KMS-11 (cell line): ENCODE data around the gene ANTXRL.
"Not testable (repeated sequence)": the region's sequence is repeated elsewhere in the genome, so short reads cannot be mapped to it uniquely, and the experiment has no call there.

ENCODE experiments used
- H2AFZ ChIP-seq: fragments of 200-600 bp; sonication (generic); 2 replicates; pipeline ENCODE4 v1.6.1; 2016; ENCODE audit warnings: antibody characterized with exemption, mixed run types, low read depth
- H3K27ac ChIP-seq: fragments of 200-600 bp; sonication (generic); 2 replicates; pipeline ENCODE4 v1.6.1; 2016; ENCODE audit warnings: mild to moderate bottlenecking, mixed run types
- H3K27me3 ChIP-seq: fragments of 200-600 bp; sonication (generic); 2 replicates; pipeline ENCODE4 v1.6.1; 2017; ENCODE audit warnings: mild to moderate bottlenecking, low read depth, mixed run types, moderate library complexity; ENCODE audit not compliant: insufficient read depth
- H3K36me3 ChIP-seq: fragments of 200-600 bp; sonication (generic); 2 replicates; pipeline ENCODE4 v1.6.1; 2017; ENCODE audit warnings: mild to moderate bottlenecking, mixed run types; ENCODE audit not compliant: insufficient read depth
- H3K4me1 ChIP-seq: fragments of 200-600 bp; sonication (generic); 2 replicates; pipeline ENCODE4 v1.6.1; 2016; ENCODE audit warnings: mild to moderate bottlenecking, low read depth, mixed run types; ENCODE audit not compliant: poor library complexity, severe bottlenecking
- H3K4me2 ChIP-seq: fragments of 200-600 bp; sonication (generic); 2 replicates; pipeline ENCODE4 v1.7.0; 2016; ENCODE audit warnings: mild to moderate bottlenecking, mixed run types
- H3K4me3 ChIP-seq: fragments of 200-600 bp; sonication (generic); IDR thresholded peaks from 2 replicates; pipeline ENCODE4 v1.6.1; 2017; ENCODE audit warnings: low read depth, low read length, mixed read lengths; ENCODE audit not compliant: insufficient read depth
- H3K79me2 ChIP-seq: fragments of 200-600 bp; sonication (generic); 2 replicates; pipeline ENCODE4 v1.6.1; 2016; ENCODE audit warnings: low read depth, mixed run types; ENCODE audit not compliant: insufficient read depth
- H3K9ac ChIP-seq: fragments of 200-600 bp; sonication (generic); 2 replicates; pipeline ENCODE4 v1.6.1; 2016; ENCODE audit warnings: mild to moderate bottlenecking, mixed run types
- H4K20me1 ChIP-seq: fragments of 200-600 bp; sonication (generic); 2 replicates; pipeline ENCODE4 v1.6.1; 2016; ENCODE audit warnings: mild to moderate bottlenecking, mixed run types; ENCODE audit not compliant: insufficient read depth
- TF ChIP-seq, protein P1 (sequence below): fragments of 200-600 bp; sonication (generic); conservative IDR thresholded peaks from 2 replicates; pipeline ENCODE4 v1.6.1; 2017; ENCODE audit warnings: low read depth, mild to moderate bottlenecking, antibody characterized with exemption, low read length, moderate library complexity, mixed read lengths

ANTXRL gene

DNA sequence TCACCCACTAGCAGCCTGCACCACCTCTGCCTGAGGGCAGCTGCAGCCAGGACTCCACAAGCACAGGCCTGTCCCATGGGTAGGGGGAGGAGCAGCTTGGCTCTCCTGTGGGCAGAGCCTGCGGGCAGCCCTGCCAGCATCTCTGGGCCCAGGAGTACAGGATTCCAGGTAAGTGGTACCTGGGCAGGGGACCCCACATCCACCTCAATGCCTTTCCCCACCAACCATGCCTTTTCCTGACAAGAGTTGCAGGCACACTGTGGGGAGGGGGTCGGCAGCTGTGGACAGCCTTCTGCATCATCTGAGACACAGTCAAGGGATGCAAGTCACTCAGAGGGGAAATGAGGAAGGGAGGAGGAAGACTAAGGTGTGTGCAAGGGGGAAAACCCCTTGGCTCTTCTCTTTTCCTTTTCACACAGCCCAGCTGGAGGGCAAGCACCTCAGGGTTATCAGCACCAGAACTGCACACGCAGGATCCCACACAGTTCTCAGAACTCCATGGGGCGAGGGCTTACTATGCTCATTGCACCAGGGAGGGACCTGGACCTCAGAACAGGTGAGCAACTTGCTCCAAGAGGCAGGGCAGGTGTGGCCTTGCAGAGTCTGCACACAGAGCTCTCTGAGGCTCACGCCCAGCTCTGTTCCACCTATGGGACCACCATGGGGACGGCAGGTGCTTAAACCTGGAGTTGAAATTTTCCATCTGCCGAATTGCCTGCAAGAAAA, 16.5 kb upstream of the ANTXRL start:
- Histone ChIP-seq H3K4me1 (no peaks in the 10 kb centered on the region), H3K36me3 (no peaks in the 10 kb centered on the region), H3K79me2 (no peaks in the 10 kb centered on the region), H3K27ac (no peak overlapping the region), H3K4me3 (no peak overlapping the region), H3K4me2 (no peak overlapping the region), H4K20me1 (no peaks in the 10 kb centered on the region), H3K9ac (no peak overlapping the region), H3K27me3 (no peaks in the 10 kb centered on the region), H2AFZ (no peak overlapping the region)
- TF ChIP-seq, protein P1, sequence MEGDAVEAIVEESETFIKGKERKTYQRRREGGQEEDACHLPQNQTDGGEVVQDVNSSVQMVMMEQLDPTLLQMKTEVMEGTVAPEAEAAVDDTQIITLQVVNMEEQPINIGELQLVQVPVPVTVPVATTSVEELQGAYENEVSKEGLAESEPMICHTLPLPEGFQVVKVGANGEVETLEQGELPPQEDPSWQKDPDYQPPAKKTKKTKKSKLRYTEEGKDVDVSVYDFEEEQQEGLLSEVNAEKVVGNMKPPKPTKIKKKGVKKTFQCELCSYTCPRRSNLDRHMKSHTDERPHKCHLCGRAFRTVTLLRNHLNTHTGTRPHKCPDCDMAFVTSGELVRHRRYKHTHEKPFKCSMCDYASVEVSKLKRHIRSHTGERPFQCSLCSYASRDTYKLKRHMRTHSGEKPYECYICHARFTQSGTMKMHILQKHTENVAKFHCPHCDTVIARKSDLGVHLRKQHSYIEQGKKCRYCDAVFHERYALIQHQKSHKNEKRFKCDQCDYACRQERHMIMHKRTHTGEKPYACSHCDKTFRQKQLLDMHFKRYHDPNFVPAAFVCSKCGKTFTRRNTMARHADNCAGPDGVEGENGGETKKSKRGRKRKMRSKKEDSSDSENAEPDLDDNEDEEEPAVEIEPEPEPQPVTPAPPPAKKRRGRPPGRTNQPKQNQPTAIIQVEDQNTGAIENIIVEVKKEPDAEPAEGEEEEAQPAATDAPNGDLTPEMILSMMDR: no peak

DNA sequence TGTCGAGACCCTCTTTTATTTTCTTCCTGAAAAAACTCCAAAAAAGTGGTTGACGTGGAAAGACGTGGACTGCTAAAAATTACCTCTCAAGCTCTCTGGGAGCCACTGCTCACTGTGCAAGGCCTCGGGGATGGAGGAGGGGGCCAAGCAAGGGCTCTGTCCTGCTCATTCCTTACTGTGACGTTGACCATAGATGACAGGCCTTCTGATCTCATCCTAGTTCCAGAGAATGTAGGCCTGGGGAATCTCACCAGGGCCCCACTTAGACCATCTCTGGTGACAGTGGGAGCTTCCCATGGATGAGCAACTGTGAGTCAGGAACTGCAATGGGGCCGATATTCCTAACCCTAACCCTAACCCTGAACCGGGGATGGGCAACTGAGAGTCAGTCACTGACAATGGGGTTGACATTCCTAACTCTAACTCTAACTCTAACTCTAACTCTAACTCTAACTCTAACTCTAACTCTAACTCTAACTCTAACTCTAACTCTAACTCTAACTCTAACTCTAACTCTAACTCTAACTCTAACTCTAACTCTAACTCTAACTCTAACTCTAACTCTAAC, 15.8 kb upstream of the ANTXRL start:
- H3K27me3 ChIP-seq, H3K4me2 ChIP-seq, H3K79me2 ChIP-seq, H3K4me1 ChIP-seq, H3K4me3 ChIP-seq, H3K9ac ChIP-seq, H3K36me3 ChIP-seq, H3K27ac ChIP-seq, H2AFZ ChIP-seq, H4K20me1 ChIP-seq: not testable (repeated sequence)

- not testable (repeated sequence) for H3K9ac ChIP-seq, H2AFZ ChIP-seq, H3K4me2 ChIP-seq
Observed at GRCh38 chr10:46271795-46272499, 14.8 kb upstream of the ANTXRL start.

DNA sequence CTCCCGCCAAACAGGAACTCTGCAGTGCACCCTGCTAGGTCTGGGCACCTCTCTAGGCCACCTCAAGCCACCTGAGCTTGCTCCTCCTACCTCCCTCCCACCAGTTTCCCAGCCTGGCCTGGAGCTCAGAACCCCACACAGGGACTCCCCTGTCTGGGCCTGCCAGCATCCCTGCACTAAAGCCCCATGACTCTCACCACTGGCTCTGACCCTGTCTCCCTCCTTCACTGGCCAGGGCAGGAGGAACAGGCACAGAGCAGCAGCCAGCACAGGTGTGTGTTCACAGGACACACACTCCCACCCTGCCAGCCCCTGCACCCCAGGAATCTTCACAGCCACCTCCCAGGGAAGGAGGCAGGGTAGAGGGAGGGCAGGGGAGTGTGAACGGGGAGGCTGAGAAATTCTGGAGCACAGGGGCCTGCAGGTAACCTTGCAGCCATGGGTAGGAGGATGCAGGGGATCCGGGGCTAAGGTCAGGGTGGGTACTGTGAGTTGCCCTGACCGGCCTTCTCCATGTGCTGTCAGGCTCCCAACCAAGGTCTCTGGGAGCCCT, 13.9 kb upstream of the ANTXRL start:
- H3K27ac ChIP-seq: no peak overlapping the region
- no peak overlapping the region for H3K4me2 ChIP-seq
- H3K36me3 ChIP-seq: no peaks in the 10 kb centered on the region
- no peak overlapping the region for H2AFZ ChIP-seq
- TF ChIP-seq, protein P1: no peak
- no peaks in the 10 kb centered on the region for H3K4me1 ChIP-seq
- H4K20me1 ChIP-seq: no peaks in the 10 kb centered on the region
- no peaks in the 10 kb centered on the region for H3K79me2 ChIP-seq
- no peak overlapping the region for H3K4me3 ChIP-seq
- no peak overlapping the region for H3K9ac ChIP-seq
- H3K27me3 ChIP-seq: no peaks in the 10 kb centered on the region

More at GRCh38 chr10:46271795-46272499, 14.8 kb upstream of the ANTXRL start:
- H3K4me1 ChIP-seq, H3K36me3 ChIP-seq, H3K27ac ChIP-seq, H3K79me2 ChIP-seq, H3K27me3 ChIP-seq, H3K4me3 ChIP-seq, H4K20me1 ChIP-seq: not testable (repeated sequence)

- Histone ChIP-seq H3K27me3 (no peaks in the 10 kb centered on the region), H3K4me1 (no peaks in the 10 kb centered on the region), H3K4me3 (no peak overlapping the region), H3K4me2 (no peak overlapping the region), H2AFZ (no peak overlapping the region), H3K27ac (no peak overlapping the region), H3K36me3 (no peaks in the 10 kb centered on the region), H4K20me1 (no peaks in the 10 kb centered on the region), H3K9ac (no peak overlapping the region), H3K79me2 (no peaks in the 10 kb centered on the region)
- TF ChIP-seq, protein P1: no peak
Observed at GRCh38 chr10:46273506-46274477, 13.0 kb upstream of the ANTXRL start.
